ENCODE results near the gene EFNA1. TPM values are rescaled to one million over a fixed set of nuclear protein-coding genes. Genes with fewer than 3 reads are reported as not detected.

The EFNA1 gene
- total RNA-seq, 1 experiment from 2014 or later, result 35.7 TPM

DNA sequence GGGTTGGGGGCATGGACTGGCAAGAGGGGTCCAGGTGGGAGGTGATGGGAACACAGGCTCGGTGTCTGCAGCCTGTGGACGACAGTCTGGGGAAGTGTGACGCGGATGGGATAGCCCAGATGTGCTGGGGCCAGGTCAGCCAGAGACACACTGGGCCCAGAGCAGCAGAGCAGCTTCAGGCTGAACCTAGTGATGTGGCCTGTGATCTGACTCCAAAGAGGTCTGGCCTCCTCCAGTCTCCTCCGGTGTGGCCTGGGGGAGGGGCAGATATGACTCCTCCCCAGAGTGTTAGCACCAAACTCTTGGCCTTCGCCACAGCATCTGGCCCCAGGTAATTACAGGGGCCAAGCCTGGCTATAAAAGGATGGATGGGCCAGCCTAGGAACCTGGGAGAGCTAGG is 35.5 kb upstream of the EFNA1 start:
- Histone ChIP-seq H3K4me3 (no peak overlapping the region), H3K4me2 (no peak overlapping the region), H3K9me3 (ENCODE audit: insufficient read depth, low read depth) (no peaks in the 10 kb centered on the region), H3K9me2 (ENCODE audit: insufficient read depth) (no peaks in the 10 kb centered on the region), H3K79me2 (ENCODE audit: low read depth) (no peaks in the 10 kb centered on the region), H2AFZ (no peak overlapping the region), H4K20me1 (ENCODE audit: insufficient read depth) (no peaks in the 10 kb centered on the region), H3F3A (ENCODE audit: insufficient read depth, low read depth) (peaks cover 8% of the 10 kb centered on the region; the same call in 1 of the 2 replicates), H3K27me3 (ENCODE audit: insufficient read depth, low read depth) (no peaks in the 10 kb centered on the region), H3K27ac (no peak overlapping the region), H3K4me1 (replicated peaks; ENCODE audit: insufficient read depth) (0 out of 2 replicates have a peak, but pooled peaks cover 4% of the 10 kb centered on the region), H3K36me3 (ENCODE audit: low read depth) (no peaks in the 10 kb centered on the region)
- TF ChIP-seq, protein P1, sequence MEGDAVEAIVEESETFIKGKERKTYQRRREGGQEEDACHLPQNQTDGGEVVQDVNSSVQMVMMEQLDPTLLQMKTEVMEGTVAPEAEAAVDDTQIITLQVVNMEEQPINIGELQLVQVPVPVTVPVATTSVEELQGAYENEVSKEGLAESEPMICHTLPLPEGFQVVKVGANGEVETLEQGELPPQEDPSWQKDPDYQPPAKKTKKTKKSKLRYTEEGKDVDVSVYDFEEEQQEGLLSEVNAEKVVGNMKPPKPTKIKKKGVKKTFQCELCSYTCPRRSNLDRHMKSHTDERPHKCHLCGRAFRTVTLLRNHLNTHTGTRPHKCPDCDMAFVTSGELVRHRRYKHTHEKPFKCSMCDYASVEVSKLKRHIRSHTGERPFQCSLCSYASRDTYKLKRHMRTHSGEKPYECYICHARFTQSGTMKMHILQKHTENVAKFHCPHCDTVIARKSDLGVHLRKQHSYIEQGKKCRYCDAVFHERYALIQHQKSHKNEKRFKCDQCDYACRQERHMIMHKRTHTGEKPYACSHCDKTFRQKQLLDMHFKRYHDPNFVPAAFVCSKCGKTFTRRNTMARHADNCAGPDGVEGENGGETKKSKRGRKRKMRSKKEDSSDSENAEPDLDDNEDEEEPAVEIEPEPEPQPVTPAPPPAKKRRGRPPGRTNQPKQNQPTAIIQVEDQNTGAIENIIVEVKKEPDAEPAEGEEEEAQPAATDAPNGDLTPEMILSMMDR (conservative IDR thresholded peaks at IDR 0.05), result no peak
- TF ChIP-seq EZH2 (IDR thresholded peaks at IDR 0.05; ENCODE audit: low read depth), result no peak
- ChIA-PET POLR2A (ENCODE audit: unreplicated experiment) (no interaction called here), CTCF (interaction anchor here (0.6 to 2.0 kb wide), 9 partner anchors 37 to 606 kb away, joined by 3 to 20 read pairs (median 4); partner anchors contain the start of gene KRTCAP2)
- DNase-seq, result no peak
- intact Hi-C loops (cut with micrococcal nuclease; ENCODE audit: unreplicated experiment), result no loop called here
- no TSS peak for BruUV-seq (replicated peaks)

DNA sequence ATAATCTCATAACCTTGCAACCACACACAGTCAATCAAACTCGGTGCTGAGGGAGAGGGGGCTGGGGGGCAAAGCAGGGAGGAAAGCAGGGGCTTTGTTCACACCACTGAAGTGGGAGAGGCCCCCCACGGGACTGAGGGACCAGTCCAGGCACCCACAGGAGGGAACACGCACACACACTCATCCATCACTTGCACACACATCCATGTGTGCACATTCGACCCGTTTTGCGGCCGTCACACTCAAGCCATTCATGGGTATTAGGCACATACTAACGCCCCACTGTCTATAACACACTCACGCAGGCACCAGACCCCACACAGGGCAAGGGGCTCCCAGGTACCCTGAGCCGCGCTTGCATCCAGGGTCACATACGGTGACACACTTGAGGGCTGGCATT is 35.0 kb upstream of the EFNA1 start:
- intact Hi-C loops (cut with micrococcal nuclease; ENCODE audit: unreplicated experiment), result no loop called here
- no peaks in the 10 kb centered on the region for H3K27me3 ChIP-seq (ENCODE audit: insufficient read depth, low read depth)
- DNase-seq, result no peak
- no peak overlapping the region for H3K4me2 ChIP-seq
- no peaks in the 10 kb centered on the region for H3K9me2 ChIP-seq (ENCODE audit: insufficient read depth)
- H3K36me3 ChIP-seq (ENCODE audit: low read depth), result no peaks in the 10 kb centered on the region
- H3K27ac ChIP-seq, result no peak overlapping the region
- no TSS peak for BruUV-seq (replicated peaks)
- TF ChIP-seq EZH2 (IDR thresholded peaks at IDR 0.05; ENCODE audit: low read depth), result no peak
- TF ChIP-seq, protein P1 (conservative IDR thresholded peaks at IDR 0.05), result no peak
- no peak overlapping the region for H2AFZ ChIP-seq
- H3K4me1 ChIP-seq (replicated peaks; ENCODE audit: insufficient read depth), result 0 out of 2 replicates have a peak, but pooled peaks cover 4% of the 10 kb centered on the region
- no peaks in the 10 kb centered on the region for H3K79me2 ChIP-seq (ENCODE audit: low read depth)
- no peaks in the 10 kb centered on the region for H3K9me3 ChIP-seq (ENCODE audit: insufficient read depth, low read depth)
- no peaks in the 10 kb centered on the region for H4K20me1 ChIP-seq (ENCODE audit: insufficient read depth)
- H3K4me3 ChIP-seq, result no peak overlapping the region
- ChIA-PET CTCF (interaction anchor here (0.6 to 2.0 kb wide), 2 partner anchors 73 to 75 kb away, joined by 4 to 20 read pairs; no protein-coding TSS in a partner anchor), POLR2A (ENCODE audit: unreplicated experiment) (no interaction called here)
- peaks cover 8% of the 10 kb centered on the region; the same call in 1 of the 2 replicates for H3F3A ChIP-seq (ENCODE audit: insufficient read depth, low read depth)

DNA sequence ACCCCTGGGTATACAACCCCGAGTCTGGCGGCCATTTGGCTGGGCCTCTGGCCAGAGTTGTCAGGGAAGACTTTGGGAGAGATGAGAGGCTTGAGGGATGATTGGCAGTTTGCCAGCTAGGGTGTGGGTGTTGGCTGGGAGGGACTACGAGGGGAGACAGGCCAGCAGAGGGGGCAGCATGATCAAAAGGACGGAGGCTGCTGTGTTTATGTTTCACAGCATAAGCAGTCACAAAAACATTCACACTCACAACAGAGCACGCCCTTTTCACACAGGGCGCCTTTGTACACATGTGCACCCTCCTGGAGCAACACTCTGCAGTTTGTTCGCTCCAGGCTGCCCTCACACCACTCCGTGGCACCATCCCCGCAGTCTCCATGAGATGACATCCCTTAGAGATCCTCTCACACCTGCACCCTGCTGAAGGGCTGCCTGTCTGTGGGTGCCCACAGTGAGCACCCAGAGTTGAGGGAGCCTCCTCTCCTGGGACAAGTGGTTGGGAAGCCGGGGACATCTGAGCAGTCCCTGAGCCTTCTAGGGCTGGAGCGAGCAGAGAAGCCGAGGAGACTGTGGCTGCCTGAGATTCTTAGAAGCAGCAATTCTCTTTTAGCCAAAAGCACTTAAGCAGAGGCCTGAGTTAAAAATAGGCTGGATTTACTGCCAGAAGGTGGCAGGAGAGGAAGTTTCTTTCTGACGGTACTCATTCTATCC is 33.6 kb upstream of the EFNA1 start:
- H3K79me2 ChIP-seq (ENCODE audit: low read depth), result no peaks in the 10 kb centered on the region
- BruUV-seq (replicated peaks), result no TSS peak
- H3K4me3 ChIP-seq, result no peak overlapping the region
- 0 out of 2 replicates have a peak, but pooled peaks cover 4% of the 10 kb centered on the region for H3K4me1 ChIP-seq (replicated peaks; ENCODE audit: insufficient read depth)
- H3K27me3 ChIP-seq (ENCODE audit: insufficient read depth, low read depth), result no peaks in the 10 kb centered on the region
- TF ChIP-seq, protein P1 (conservative IDR thresholded peaks at IDR 0.05), result peak; percentile 56; the same call in 1 of the 2 replicates
- no peak for TF ChIP-seq EZH2 (IDR thresholded peaks at IDR 0.05; ENCODE audit: low read depth)
- ChIA-PET POLR2A (ENCODE audit: unreplicated experiment) (no interaction called here), CTCF (interaction anchor here (0.6 kb wide), 1 partner anchor 68 kb away, joined by 6 read pairs; no protein-coding TSS in a partner anchor)
- no peaks in the 10 kb centered on the region for H3K9me2 ChIP-seq (ENCODE audit: insufficient read depth)
- intact Hi-C loops (cut with micrococcal nuclease; ENCODE audit: unreplicated experiment), result loop anchor here (2.0 kb wide), 1 partner anchor 35 kb away; no protein-coding TSS in a partner anchor
- H3K4me2 ChIP-seq, result peak overlapping the region; percentile 25; the same call in 1 of the 2 replicates
- H3K27ac ChIP-seq, result no peak overlapping the region
- no peak overlapping the region for H2AFZ ChIP-seq
- H3K9me3 ChIP-seq (ENCODE audit: insufficient read depth, low read depth), result no peaks in the 10 kb centered on the region
- H4K20me1 ChIP-seq (ENCODE audit: insufficient read depth), result no peaks in the 10 kb centered on the region
- DNase-seq, result peak in 1 of 2 experiments; percentile 53
- H3K36me3 ChIP-seq (ENCODE audit: low read depth), result no peaks in the 10 kb centered on the region
- H3F3A ChIP-seq (ENCODE audit: insufficient read depth, low read depth), result peaks cover 8% of the 10 kb centered on the region; the same call in 1 of the 2 replicates

All from PC-9 (cell line).